ENCODE results near the gene GM2A. TPM values are rescaled to one million over a fixed set of nuclear protein-coding genes. Genes with fewer than 3 reads are reported as not detected.

The GM2A gene
- total RNA-seq, 1 experiment from 2014 or later, result 36.2 TPM

- TF ChIP-seq, protein P1, sequence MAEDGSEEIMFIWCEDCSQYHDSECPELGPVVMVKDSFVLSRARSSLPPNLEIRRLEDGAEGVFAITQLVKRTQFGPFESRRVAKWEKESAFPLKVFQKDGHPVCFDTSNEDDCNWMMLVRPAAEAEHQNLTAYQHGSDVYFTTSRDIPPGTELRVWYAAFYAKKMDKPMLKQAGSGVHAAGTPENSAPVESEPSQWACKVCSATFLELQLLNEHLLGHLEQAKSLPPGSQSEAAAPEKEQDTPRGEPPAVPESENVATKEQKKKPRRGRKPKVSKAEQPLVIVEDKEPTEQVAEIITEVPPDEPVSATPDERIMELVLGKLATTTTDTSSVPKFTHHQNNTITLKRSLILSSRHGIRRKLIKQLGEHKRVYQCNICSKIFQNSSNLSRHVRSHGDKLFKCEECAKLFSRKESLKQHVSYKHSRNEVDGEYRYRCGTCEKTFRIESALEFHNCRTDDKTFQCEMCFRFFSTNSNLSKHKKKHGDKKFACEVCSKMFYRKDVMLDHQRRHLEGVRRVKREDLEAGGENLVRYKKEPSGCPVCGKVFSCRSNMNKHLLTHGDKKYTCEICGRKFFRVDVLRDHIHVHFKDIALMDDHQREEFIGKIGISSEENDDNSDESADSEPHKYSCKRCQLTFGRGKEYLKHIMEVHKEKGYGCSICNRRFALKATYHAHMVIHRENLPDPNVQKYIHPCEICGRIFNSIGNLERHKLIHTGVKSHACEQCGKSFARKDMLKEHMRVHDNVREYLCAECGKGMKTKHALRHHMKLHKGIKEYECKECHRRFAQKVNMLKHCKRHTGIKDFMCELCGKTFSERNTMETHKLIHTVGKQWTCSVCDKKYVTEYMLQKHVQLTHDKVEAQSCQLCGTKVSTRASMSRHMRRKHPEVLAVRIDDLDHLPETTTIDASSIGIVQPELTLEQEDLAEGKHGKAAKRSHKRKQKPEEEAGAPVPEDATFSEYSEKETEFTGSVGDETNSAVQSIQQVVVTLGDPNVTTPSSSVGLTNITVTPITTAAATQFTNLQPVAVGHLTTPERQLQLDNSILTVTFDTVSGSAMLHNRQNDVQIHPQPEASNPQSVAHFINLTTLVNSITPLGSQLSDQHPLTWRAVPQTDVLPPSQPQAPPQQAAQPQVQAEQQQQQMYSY (CRISPR knock-in tag; IDR thresholded peaks at IDR 0.05), result no peak
- TF ChIP-seq RELA (CRISPR knock-in tag; IDR thresholded peaks at IDR 0.05; ENCODE audit: borderline replicate concordance), result no peak
Measured at GRCh38 chr5:151267491-151268260, 14.7 kb downstream of the GM2A start (continued).

- no peaks in the 10 kb centered on the region for H3K27me3 Mint-ChIP-seq (ENCODE audit: low read depth)
- no peaks in the 10 kb centered on the region for H3K4me1 Mint-ChIP-seq
- ATAC-seq, result no peak
- H3K4me3 Mint-ChIP-seq, result no peak overlapping the region
- no peak for DNase-seq (ENCODE audit: low spot score)
- no peak overlapping the region for H3K27ac Mint-ChIP-seq
- H3K36me3 Mint-ChIP-seq, result peaks cover 14% of the 10 kb centered on the region
- H3K9me3 Mint-ChIP-seq, result no peaks in the 10 kb centered on the region
- POLR2A ChIA-PET, result no interaction called here
- TF ChIP-seq CREB1 (CRISPR knock-in tag; IDR thresholded peaks at IDR 0.05), result no peak
- TF ChIP-seq ZNF232 (CRISPR knock-in tag; IDR thresholded peaks at IDR 0.05), result no peak
- TF ChIP-seq, protein P2, sequence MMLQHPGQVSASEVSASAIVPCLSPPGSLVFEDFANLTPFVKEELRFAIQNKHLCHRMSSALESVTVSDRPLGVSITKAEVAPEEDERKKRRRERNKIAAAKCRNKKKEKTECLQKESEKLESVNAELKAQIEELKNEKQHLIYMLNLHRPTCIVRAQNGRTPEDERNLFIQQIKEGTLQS (CRISPR knock-in tag; conservative IDR thresholded peaks at IDR 0.05), result no peak
- no peak for TF ChIP-seq ZNF138 (CRISPR knock-in tag; conservative IDR thresholded peaks at IDR 0.05)
- CTCF ChIA-PET, result interaction anchor here (1.6 kb wide), 1 partner anchor 46 kb away, joined by 5 read pairs; no protein-coding TSS in a partner anchor
Measured at GRCh38 chr5:151270599-151270998, 17.6 kb downstream of the GM2A start.

- Mint-ChIP-seq H3K27ac (no peak overlapping the region), H3K36me3 (peaks cover 14% of the 10 kb centered on the region), H3K27me3 (ENCODE audit: low read depth) (no peaks in the 10 kb centered on the region), H3K4me1 (no peaks in the 10 kb centered on the region), H3K4me3 (no peak overlapping the region), H3K9me3 (no peaks in the 10 kb centered on the region)
- ChIA-PET POLR2A (no interaction called here), CTCF (interaction anchor here (1.6 kb wide), 1 partner anchor 45 kb away, joined by 5 read pairs; no protein-coding TSS in a partner anchor)
- DNase-seq (ENCODE audit: low spot score) (no peak), ATAC-seq (no peak)
- TF ChIP-seq ZNF671 (CRISPR knock-in tag; IDR thresholded peaks at IDR 0.05), result no peak
- no peak for TF ChIP-seq ZNF121 (CRISPR knock-in tag; IDR thresholded peaks at IDR 0.05)
- TF ChIP-seq TP53 (CRISPR knock-in tag; IDR thresholded peaks at IDR 0.05), result no peak
- no peak for TF ChIP-seq FOXJ3 (CRISPR knock-in tag; IDR thresholded peaks at IDR 0.05; ENCODE audit: borderline replicate concordance)
- TF ChIP-seq, protein P3, sequence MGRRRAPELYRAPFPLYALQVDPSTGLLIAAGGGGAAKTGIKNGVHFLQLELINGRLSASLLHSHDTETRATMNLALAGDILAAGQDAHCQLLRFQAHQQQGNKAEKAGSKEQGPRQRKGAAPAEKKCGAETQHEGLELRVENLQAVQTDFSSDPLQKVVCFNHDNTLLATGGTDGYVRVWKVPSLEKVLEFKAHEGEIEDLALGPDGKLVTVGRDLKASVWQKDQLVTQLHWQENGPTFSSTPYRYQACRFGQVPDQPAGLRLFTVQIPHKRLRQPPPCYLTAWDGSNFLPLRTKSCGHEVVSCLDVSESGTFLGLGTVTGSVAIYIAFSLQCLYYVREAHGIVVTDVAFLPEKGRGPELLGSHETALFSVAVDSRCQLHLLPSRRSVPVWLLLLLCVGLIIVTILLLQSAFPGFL (CRISPR knock-in tag; IDR thresholded peaks at IDR 0.05; ENCODE audit: borderline replicate concordance), result no peak
- TF ChIP-seq, protein P4, sequence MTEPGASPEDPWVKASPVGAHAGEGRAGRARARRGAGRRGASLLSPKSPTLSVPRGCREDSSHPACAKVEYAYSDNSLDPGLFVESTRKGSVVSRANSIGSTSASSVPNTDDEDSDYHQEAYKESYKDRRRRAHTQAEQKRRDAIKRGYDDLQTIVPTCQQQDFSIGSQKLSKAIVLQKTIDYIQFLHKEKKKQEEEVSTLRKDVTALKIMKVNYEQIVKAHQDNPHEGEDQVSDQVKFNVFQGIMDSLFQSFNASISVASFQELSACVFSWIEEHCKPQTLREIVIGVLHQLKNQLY (CRISPR knock-in tag; IDR thresholded peaks at IDR 0.05), result no peak
- TF ChIP-seq, protein P5, sequence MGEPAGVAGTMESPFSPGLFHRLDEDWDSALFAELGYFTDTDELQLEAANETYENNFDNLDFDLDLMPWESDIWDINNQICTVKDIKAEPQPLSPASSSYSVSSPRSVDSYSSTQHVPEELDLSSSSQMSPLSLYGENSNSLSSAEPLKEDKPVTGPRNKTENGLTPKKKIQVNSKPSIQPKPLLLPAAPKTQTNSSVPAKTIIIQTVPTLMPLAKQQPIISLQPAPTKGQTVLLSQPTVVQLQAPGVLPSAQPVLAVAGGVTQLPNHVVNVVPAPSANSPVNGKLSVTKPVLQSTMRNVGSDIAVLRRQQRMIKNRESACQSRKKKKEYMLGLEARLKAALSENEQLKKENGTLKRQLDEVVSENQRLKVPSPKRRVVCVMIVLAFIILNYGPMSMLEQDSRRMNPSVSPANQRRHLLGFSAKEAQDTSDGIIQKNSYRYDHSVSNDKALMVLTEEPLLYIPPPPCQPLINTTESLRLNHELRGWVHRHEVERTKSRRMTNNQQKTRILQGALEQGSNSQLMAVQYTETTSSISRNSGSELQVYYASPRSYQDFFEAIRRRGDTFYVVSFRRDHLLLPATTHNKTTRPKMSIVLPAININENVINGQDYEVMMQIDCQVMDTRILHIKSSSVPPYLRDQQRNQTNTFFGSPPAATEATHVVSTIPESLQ (CRISPR knock-in tag; IDR thresholded peaks at IDR 0.05), result no peak
- TF ChIP-seq, protein P6, sequence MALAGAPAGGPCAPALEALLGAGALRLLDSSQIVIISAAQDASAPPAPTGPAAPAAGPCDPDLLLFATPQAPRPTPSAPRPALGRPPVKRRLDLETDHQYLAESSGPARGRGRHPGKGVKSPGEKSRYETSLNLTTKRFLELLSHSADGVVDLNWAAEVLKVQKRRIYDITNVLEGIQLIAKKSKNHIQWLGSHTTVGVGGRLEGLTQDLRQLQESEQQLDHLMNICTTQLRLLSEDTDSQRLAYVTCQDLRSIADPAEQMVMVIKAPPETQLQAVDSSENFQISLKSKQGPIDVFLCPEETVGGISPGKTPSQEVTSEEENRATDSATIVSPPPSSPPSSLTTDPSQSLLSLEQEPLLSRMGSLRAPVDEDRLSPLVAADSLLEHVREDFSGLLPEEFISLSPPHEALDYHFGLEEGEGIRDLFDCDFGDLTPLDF (CRISPR knock-in tag; IDR thresholded peaks at IDR 0.05), result no peak
- no peak for TF ChIP-seq ESRRA (CRISPR knock-in tag; IDR thresholded peaks at IDR 0.05; ENCODE audit: borderline replicate concordance)
- no peak for TF ChIP-seq FOXK1 (CRISPR knock-in tag; IDR thresholded peaks at IDR 0.05)
- no peak for TF ChIP-seq PRRX2 (CRISPR knock-in tag; IDR thresholded peaks at IDR 0.05)
- no peak for TF ChIP-seq ZNF396 (CRISPR knock-in tag; IDR thresholded peaks at IDR 0.05; ENCODE audit: borderline replicate concordance)
- TF ChIP-seq, protein P7, sequence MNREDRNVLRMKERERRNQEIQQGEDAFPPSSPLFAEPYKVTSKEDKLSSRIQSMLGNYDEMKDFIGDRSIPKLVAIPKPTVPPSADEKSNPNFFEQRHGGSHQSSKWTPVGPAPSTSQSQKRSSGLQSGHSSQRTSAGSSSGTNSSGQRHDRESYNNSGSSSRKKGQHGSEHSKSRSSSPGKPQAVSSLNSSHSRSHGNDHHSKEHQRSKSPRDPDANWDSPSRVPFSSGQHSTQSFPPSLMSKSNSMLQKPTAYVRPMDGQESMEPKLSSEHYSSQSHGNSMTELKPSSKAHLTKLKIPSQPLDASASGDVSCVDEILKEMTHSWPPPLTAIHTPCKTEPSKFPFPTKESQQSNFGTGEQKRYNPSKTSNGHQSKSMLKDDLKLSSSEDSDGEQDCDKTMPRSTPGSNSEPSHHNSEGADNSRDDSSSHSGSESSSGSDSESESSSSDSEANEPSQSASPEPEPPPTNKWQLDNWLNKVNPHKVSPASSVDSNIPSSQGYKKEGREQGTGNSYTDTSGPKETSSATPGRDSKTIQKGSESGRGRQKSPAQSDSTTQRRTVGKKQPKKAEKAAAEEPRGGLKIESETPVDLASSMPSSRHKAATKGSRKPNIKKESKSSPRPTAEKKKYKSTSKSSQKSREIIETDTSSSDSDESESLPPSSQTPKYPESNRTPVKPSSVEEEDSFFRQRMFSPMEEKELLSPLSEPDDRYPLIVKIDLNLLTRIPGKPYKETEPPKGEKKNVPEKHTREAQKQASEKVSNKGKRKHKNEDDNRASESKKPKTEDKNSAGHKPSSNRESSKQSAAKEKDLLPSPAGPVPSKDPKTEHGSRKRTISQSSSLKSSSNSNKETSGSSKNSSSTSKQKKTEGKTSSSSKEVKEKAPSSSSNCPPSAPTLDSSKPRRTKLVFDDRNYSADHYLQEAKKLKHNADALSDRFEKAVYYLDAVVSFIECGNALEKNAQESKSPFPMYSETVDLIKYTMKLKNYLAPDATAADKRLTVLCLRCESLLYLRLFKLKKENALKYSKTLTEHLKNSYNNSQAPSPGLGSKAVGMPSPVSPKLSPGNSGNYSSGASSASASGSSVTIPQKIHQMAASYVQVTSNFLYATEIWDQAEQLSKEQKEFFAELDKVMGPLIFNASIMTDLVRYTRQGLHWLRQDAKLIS (CRISPR knock-in tag; IDR thresholded peaks at IDR 0.05; ENCODE audit: borderline replicate concordance), result no peak
- TF ChIP-seq ZNF232 (CRISPR knock-in tag; IDR thresholded peaks at IDR 0.05), result no peak
- TF ChIP-seq ZNF423 (CRISPR knock-in tag; IDR thresholded peaks at IDR 0.05), result no peak
Measured at GRCh38 chr5:151271336-151271735, 18.4 kb downstream of the GM2A start.
